ENCODE results near the gene PHPT1.

The PHPT1 gene

DNA sequence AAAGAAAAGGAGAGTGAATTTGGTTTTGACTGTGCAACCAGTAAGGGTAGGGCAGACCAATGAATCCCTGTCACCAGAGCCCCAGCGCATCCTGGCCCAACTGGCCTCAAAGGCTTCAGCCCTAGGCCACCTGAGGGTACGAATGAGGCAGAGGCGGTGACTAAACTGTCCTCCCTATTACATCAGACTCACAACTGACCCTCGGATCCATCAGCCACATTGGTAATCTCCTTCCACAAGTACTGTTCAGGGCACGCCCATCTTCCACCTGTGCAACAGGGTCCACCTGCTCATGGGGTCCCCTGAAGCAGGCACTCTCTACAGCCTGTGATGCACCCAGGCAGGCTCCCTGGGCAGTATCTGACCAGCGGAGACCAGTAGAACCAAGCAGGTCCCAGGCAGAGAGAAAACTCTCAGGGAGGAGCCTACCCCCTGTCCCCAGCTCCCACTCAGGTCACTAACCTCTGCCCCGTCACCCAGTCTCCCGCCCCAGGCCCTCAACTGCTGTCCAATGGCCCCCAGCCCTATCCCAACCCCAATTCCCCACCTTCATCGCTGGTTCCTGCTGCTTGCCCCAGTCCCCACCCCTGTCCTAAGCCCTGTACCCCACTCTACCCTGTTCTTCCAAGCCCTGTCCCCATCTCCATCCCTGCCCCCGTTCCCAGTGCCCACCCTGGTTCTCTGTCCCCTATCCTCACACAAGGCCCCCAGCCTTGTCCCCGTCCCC, 16.0 kb downstream of the PHPT1 start:
- TF ChIP-seq EP300 (IDR thresholded peaks at IDR 0.05; ENCODE audit: borderline replicate concordance) (no peak), NFIC (IDR thresholded peaks at IDR 0.05) (no peak), CREB1 (IDR thresholded peaks at IDR 0.05; ENCODE audit: low read depth) (no peak), ZBTB7A (IDR thresholded peaks at IDR 0.05; ENCODE audit: low read depth) (no peak), FOXM1 (IDR thresholded peaks at IDR 0.05; ENCODE audit: borderline replicate concordance, low read depth) (no peak), YY1 (IDR thresholded peaks at IDR 0.05; ENCODE audit: low read depth) (no peak), TAF1 (IDR thresholded peaks at IDR 0.05; ENCODE audit: low read depth) (no peak), RAD21 (IDR thresholded peaks at IDR 0.05; ENCODE audit: low read depth) (no peak), EGR1 (IDR thresholded peaks at IDR 0.05) (no peak), TCF12 (IDR thresholded peaks at IDR 0.05; ENCODE audit: low read depth) (no peak), TEAD4 (IDR thresholded peaks at IDR 0.05) (no peak)
- TF ChIP-seq, protein P1, sequence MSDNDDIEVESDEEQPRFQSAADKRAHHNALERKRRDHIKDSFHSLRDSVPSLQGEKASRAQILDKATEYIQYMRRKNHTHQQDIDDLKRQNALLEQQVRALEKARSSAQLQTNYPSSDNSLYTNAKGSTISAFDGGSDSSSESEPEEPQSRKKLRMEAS (IDR thresholded peaks at IDR 0.05): no peak
- TF ChIP-seq, protein P2, sequence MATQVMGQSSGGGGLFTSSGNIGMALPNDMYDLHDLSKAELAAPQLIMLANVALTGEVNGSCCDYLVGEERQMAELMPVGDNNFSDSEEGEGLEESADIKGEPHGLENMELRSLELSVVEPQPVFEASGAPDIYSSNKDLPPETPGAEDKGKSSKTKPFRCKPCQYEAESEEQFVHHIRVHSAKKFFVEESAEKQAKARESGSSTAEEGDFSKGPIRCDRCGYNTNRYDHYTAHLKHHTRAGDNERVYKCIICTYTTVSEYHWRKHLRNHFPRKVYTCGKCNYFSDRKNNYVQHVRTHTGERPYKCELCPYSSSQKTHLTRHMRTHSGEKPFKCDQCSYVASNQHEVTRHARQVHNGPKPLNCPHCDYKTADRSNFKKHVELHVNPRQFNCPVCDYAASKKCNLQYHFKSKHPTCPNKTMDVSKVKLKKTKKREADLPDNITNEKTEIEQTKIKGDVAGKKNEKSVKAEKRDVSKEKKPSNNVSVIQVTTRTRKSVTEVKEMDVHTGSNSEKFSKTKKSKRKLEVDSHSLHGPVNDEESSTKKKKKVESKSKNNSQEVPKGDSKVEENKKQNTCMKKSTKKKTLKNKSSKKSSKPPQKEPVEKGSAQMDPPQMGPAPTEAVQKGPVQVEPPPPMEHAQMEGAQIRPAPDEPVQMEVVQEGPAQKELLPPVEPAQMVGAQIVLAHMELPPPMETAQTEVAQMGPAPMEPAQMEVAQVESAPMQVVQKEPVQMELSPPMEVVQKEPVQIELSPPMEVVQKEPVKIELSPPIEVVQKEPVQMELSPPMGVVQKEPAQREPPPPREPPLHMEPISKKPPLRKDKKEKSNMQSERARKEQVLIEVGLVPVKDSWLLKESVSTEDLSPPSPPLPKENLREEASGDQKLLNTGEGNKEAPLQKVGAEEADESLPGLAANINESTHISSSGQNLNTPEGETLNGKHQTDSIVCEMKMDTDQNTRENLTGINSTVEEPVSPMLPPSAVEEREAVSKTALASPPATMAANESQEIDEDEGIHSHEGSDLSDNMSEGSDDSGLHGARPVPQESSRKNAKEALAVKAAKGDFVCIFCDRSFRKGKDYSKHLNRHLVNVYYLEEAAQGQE (IDR thresholded peaks at IDR 0.05; ENCODE audit: low read depth): no peak
- TF ChIP-seq, protein P3, sequence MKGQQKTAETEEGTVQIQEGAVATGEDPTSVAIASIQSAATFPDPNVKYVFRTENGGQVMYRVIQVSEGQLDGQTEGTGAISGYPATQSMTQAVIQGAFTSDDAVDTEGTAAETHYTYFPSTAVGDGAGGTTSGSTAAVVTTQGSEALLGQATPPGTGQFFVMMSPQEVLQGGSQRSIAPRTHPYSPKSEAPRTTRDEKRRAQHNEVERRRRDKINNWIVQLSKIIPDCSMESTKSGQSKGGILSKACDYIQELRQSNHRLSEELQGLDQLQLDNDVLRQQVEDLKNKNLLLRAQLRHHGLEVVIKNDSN (IDR thresholded peaks at IDR 0.05): no peak

DNA sequence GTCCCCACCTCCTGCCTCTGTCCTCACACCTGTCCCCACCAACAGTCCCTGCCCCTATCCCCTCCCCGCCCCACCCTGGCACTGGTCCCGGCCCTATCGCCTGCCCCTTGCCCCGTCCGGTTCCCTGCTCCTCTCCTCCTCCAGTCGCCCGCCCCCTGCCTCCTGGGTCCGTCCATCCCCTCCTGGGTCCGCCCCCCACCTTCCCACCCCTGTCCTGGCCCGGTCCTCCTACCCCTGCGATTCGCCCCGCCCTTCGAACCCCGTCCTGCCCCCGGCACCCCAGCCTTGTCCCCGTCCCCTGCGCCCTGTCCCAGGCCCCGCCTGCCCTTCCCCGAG, 16.5 kb downstream of the PHPT1 start:
- TF ChIP-seq, protein P2 (IDR thresholded peaks at IDR 0.05; ENCODE audit: low read depth): no peak
- TF ChIP-seq YY1 (IDR thresholded peaks at IDR 0.05; ENCODE audit: low read depth) (no peak), NFIC (IDR thresholded peaks at IDR 0.05) (no peak), TAF1 (IDR thresholded peaks at IDR 0.05; ENCODE audit: low read depth) (no peak), TCF12 (IDR thresholded peaks at IDR 0.05; ENCODE audit: low read depth) (no peak), CREB1 (IDR thresholded peaks at IDR 0.05; ENCODE audit: low read depth) (no peak), EP300 (IDR thresholded peaks at IDR 0.05; ENCODE audit: borderline replicate concordance) (no peak), CEBPB (IDR thresholded peaks at IDR 0.05) (no peak), RAD21 (IDR thresholded peaks at IDR 0.05; ENCODE audit: low read depth) (no peak), TEAD4 (IDR thresholded peaks at IDR 0.05) (no peak), ZBTB7A (IDR thresholded peaks at IDR 0.05; ENCODE audit: low read depth) (no peak), FOXM1 (IDR thresholded peaks at IDR 0.05; ENCODE audit: borderline replicate concordance, low read depth) (no peak), EGR1 (IDR thresholded peaks at IDR 0.05) (no peak)
- TF ChIP-seq, protein P3 (IDR thresholded peaks at IDR 0.05): no peak
- TF ChIP-seq, protein P1 (IDR thresholded peaks at IDR 0.05): no peak

DNA sequence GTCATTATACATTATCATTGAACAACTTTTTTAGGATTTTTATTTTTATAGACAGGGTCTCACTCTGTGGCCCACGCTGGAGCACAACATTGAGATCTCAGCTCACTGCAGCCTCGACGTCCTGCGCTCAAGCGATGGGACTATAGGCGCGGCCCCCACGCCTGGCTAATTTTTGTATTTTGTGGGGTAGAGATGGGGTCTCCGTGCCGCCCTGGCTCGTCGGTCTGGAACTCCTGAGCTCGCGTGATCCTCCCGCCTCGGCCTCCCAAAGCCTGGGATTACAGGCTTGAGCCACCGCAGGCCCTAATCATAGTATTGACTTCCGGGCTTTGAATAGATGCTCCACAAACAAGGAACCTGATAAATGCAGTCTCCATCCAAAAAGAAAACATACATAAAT, 18.3 kb downstream of the PHPT1 start:
- no peak for TF ChIP-seq TAF1 (IDR thresholded peaks at IDR 0.05; ENCODE audit: low read depth)
- no peak for TF ChIP-seq RAD21 (IDR thresholded peaks at IDR 0.05; ENCODE audit: low read depth)
- no peak for TF ChIP-seq EP300 (IDR thresholded peaks at IDR 0.05; ENCODE audit: borderline replicate concordance)
- TF ChIP-seq, protein P3 (IDR thresholded peaks at IDR 0.05): no peak
- TF ChIP-seq TEAD4 (IDR thresholded peaks at IDR 0.05): no peak
- TF ChIP-seq, protein P1 (IDR thresholded peaks at IDR 0.05): no peak
- TF ChIP-seq FOXM1 (IDR thresholded peaks at IDR 0.05; ENCODE audit: borderline replicate concordance, low read depth): no peak
- TF ChIP-seq TCF12 (IDR thresholded peaks at IDR 0.05; ENCODE audit: low read depth): no peak
- TF ChIP-seq CEBPB (IDR thresholded peaks at IDR 0.05): no peak
- no peak for TF ChIP-seq EGR1 (IDR thresholded peaks at IDR 0.05)
- TF ChIP-seq YY1 (IDR thresholded peaks at IDR 0.05; ENCODE audit: low read depth): no peak

DNA sequence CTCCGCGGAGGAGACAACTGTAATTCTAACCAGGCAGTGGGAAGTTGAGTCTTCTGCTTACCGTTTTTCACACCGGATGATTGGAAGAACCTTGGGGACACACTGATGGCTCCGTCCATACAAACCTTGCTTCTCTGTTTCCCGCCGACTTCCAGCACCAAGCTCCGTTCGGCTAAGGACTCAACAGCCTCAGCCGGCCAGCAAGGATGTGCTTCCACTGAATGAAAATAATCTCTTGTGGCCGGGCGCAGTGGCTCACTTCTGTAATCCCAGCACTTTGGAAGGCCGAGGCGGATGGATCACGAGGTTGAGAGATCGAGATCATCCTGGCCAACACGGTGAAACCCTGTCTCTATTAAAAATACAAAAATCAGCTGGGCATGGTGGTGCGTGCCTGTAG, 18.7 kb downstream of the PHPT1 start:
- TF ChIP-seq TEAD4 (IDR thresholded peaks at IDR 0.05) (no peak), TAF1 (IDR thresholded peaks at IDR 0.05; ENCODE audit: low read depth) (no peak), NFIC (IDR thresholded peaks at IDR 0.05) (no peak), FOXM1 (IDR thresholded peaks at IDR 0.05; ENCODE audit: borderline replicate concordance, low read depth) (no peak), CEBPB (IDR thresholded peaks at IDR 0.05) (no peak), TCF12 (IDR thresholded peaks at IDR 0.05; ENCODE audit: low read depth) (no peak), EP300 (IDR thresholded peaks at IDR 0.05; ENCODE audit: borderline replicate concordance) (no peak), EGR1 (IDR thresholded peaks at IDR 0.05) (no peak), RAD21 (IDR thresholded peaks at IDR 0.05; ENCODE audit: low read depth) (no peak), CREB1 (IDR thresholded peaks at IDR 0.05; ENCODE audit: low read depth) (no peak), ZBTB7A (IDR thresholded peaks at IDR 0.05; ENCODE audit: low read depth) (no peak), YY1 (IDR thresholded peaks at IDR 0.05; ENCODE audit: low read depth) (no peak)
- TF ChIP-seq, protein P2 (IDR thresholded peaks at IDR 0.05; ENCODE audit: low read depth): no peak
- TF ChIP-seq, protein P3 (IDR thresholded peaks at IDR 0.05): no peak
- TF ChIP-seq, protein P1 (IDR thresholded peaks at IDR 0.05): no peak

Data from Ishikawa (cell line).